ENCODE results near the gene PKN1. TPM values are rescaled to one million over a fixed set of nuclear protein-coding genes. Genes with fewer than 3 reads are reported as not detected.

The PKN1 gene
- total RNA-seq, 1 donor from 2014 or later: 153 TPM

DNA sequence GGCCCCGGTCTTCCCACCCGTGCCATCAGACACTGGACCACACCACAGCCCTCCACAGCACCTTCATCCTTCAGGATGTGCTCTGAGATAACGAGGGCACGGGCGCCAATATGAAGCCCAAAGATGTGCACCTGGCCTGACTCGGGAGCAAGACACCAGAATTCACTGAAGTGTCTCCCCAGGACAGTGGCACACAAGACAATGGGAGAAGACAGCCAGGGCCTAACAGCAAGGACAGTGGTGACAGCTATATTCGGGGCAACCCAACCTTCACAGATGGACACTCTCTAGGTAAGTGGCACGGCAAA, 21.2 kb upstream of the PKN1 start:
- TF ChIP-seq CTCF (conservative IDR thresholded peaks at IDR 0.05; ENCODE audit: low read depth, low read length): no peak
- H3K4me3 ChIP-seq (ENCODE audit: low read depth, low read length): no peak overlapping the region
- DNase-seq (ENCODE audit: low read depth): no peak

DNA sequence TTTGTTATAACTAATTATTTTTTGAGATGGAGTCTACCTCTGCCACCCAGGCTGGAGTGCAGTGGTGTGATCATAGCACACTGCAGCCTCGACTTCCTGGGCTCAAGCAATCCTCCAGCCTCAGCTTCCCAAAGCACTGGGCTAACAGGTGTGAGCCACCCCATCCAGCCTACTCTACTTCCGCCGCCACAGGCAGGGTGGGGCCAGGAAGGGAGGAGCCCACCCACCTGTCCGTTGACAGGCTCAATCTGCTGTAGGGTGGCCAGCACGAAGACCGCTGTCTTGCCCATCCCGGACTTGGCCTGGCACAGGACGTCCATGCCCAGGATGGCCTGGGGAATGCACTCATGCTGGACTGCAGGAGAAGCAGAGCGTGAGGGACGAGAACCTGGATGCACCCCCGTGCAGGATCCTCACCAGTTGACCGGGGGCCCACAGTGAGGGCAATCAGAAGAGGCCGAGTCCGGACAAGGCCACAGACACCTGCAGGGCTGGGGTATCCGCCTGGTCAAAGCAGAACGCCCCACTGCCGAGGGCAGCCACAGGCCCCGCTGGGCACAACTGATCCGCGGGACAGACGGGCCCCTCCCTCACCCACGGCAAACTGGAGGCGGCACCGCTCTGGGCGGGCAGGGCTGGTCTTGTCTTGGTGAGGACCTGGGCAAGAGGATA, 20.6 kb upstream of the PKN1 start:
- DNase-seq (ENCODE audit: low read depth): no peak
- H3K4me3 ChIP-seq (ENCODE audit: low read depth, low read length): no peak overlapping the region
- TF ChIP-seq CTCF (conservative IDR thresholded peaks at IDR 0.05; ENCODE audit: low read depth, low read length): no peak

DNA sequence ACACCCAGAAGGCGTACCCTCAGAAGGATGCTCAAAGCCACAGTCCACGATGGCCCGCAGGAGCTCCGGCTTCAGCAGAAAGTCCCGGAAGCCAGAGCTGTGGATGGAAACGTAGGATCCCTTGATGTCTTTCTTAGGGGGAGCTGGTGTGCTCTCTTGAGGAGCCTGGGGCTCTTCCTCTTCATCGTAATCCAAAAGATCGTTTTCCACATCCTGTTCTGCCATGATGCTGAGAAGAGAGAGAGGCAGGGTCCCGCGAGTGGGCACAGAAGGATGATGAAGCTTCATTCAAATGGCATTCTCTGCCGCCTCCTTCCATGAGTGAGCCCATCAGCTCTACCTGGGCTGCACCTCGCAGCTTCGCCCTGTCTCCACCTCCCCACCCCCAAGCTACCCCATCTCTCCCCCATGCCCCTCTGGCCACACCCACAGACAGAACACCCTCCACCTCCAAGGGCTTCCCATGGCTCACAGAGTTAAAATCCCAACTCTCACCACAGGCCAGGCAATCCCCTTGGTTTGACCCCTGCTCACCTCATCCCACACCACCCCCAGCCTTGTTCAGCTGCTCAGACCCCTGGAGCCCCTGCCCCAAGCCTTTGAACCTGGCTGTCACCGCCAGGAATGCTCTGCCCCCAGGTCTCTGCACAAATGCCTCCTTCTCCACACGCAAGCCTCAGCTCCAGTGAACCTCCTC, 20.0 kb upstream of the PKN1 start:
- TF ChIP-seq CTCF (conservative IDR thresholded peaks at IDR 0.05; ENCODE audit: low read depth, low read length): no peak
- no peak overlapping the region for H3K4me3 ChIP-seq (ENCODE audit: low read depth, low read length)
- DNase-seq (ENCODE audit: low read depth): no peak

DNA sequence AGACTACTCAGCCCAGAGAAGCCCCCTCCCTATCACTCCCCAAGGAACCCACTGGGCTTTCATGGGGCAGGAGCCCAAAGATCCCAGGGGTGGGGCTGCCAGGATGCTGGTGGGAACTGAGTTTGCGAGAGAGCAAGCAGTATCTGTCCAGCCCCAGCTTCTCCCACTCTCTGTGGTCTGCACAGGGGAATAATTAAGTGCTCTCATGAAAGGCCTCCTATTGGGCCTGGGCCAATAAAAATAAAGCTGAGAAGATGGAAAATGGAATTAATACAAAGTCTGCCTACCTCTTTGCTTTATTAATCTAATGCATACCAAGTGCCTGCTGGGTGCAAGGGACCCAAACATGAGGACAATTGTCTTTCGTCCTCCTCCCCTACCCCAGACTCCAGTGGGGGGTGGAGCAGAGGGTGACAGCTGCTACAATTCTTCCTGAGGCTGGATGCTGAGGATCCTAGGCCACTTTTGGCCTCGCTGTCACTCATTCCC, 19.4 kb upstream of the PKN1 start:
- no peak overlapping the region for H3K4me3 ChIP-seq (ENCODE audit: low read depth, low read length)
- no peak for TF ChIP-seq CTCF (conservative IDR thresholded peaks at IDR 0.05; ENCODE audit: low read depth, low read length)
- no peak for DNase-seq (ENCODE audit: low read depth)

DNA sequence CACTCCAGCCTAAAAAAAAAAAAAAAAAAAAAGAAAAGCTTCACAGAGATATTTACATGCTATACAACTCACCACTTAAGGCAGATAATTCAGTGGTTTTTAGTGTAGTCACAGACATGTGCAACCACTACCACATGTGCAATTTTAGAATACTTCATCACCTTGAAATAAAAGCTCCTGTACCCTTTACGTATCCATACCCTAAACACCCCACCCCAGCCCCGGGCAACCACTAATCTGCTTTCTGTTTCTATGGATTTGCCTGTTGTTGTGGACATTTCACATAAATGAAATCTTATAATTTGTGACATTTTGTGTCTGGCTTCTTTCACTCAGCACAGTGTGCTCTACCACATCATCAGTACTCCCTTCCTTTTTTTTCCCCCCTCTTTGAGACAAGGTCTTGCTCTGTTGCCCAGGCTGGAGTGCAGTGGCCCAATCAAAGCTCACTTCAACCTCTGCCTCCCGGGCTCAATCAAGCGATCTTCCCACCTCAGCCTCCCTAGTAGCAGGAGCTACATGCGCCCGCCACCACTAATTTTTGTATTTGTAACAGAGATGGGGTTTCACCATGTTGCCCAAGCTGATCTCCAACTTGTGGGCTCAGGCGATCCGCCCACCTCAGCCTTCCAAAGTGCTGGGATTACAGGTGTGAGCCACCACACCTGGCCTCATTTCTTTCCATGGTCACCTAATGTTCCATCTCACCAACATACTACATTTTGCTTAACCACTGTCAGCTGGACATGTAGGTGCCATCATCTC, 18.0 kb upstream of the PKN1 start:
- DNase-seq (ENCODE audit: low read depth): no peak
- no peak overlapping the region for H3K4me3 ChIP-seq (ENCODE audit: low read depth, low read length)
- TF ChIP-seq CTCF (conservative IDR thresholded peaks at IDR 0.05; ENCODE audit: low read depth, low read length): no peak

- DNase-seq (ENCODE audit: low read depth): no peak
- TF ChIP-seq CTCF (conservative IDR thresholded peaks at IDR 0.05; ENCODE audit: low read depth, low read length): no peak
- no peak overlapping the region for H3K4me3 ChIP-seq (ENCODE audit: low read depth, low read length)
Measured at GRCh38 chr19:14416817-14417231, 16.3 kb upstream of the PKN1 start.
